ENCODE results near the gene BTBD9.

GRCh38 chr6:38152620-38153019, 487.1 kb downstream of the BTBD9 start:
- TF ChIP-seq CTCF (IDR thresholded peaks at IDR 0.05; ENCODE audit: borderline replicate concordance, extremely low read depth, low read length, poor library complexity, severe bottlenecking) (no peak), EZH2 (IDR thresholded peaks at IDR 0.05; ENCODE audit: borderline replicate concordance, low read depth, low read length, severe bottlenecking) (no peak)

Data from DND-41 (cell line).